Testis (tissue), 3 donors: ENCODE data around the gene IFT27. TPM values are rescaled to one million over a fixed set of nuclear protein-coding genes. Genes with fewer than 3 reads are reported as not detected.

Source experiments
- DNase-seq: peaks from one replicate; pipeline ENCODE4 v3.0.0-alpha.2; 2019
- H3K27ac ChIP-seq, 2 donors: fragments of 200-600 bp; sonication (generic); one replicate each; pipeline ENCODE4 v1.5.1; 2019
- H3K27me3 ChIP-seq: fragments of 200-600 bp; sonication (generic); one replicate; pipeline ENCODE4 v1.5.1; 2019
- H3K36me3 ChIP-seq: fragments of 200-600 bp; sonication (generic); one replicate; pipeline ENCODE4 v1.5.1; 2017; ENCODE audit warnings: low read depth; ENCODE audit errors: missing control alignments
- H3K4me1 ChIP-seq: fragments of 200-600 bp; sonication (generic); one replicate; pipeline ENCODE4 v1.5.1; 2019
- H3K4me3 ChIP-seq, 2 donors: fragments of 200-600 bp; sonication (generic); one replicate each; pipeline ENCODE4 v1.5.1; 2017 to 2019
- H3K9me3 ChIP-seq: fragments of 200-600 bp; sonication (generic); one replicate; pipeline ENCODE4 v1.5.1; 2017
- POLR2A ChIP-seq: fragments of 450-650 bp; IDR thresholded peaks from one replicate; pipeline ENCODE4 v1.6.1; 2017; ENCODE audit warnings: antibody characterized with exemption, mild to moderate bottlenecking, moderate library complexity
- WGBS, 2 donors: methylation state at CpG; one replicate each; pipeline ENCODE4 v1.1.5; 2018; 5-methylcytosine and 5-hydroxymethylcytosine counted together
- intact Hi-C: fragments of 100-400 bp; cut with DNase I; formaldehyde crosslinking; loops from one replicate; pipeline ENCODE4 v1.15.1; 2023; ENCODE audit warnings: low total_unique reads
- polyA plus RNA-seq: library from polyadenylated mRNA; stranded (reverse); fragments of 350-450 nt; fragmentation: Illumina TruSeq; extraction: RNeasy Lipid Tissue Mini Kit (QIAGEN cat#74804); gene quantifications from one replicate; pipeline ENCODE4 v1.2.3, GENCODE V29; 2014; ENCODE audit warnings: low read depth, low replicate concordance; ENCODE audit not compliant: insufficient read depth
- total RNA-seq, 2 donors: library from RNA; depleted of rRNA; stranded (reverse); fragments of >200 nt; gene quantifications; one replicate each; pipeline ENCODE4 v1.2.3, GENCODE V29; 2016
- TF ChIP-seq, protein P1 (sequence below), 3 experiments: fragments of 450-650 bp in 2 of 3; fragments of 200-600 bp in 1 of 3; sonication (generic) in 1 of 3; IDR thresholded peaks; one replicate each; pipeline ENCODE4 v1.5.1; 2016 to 2019; ENCODE audit warnings: antibody characterized with exemption in 3 of 3, mild to moderate bottlenecking in 2 of 3, moderate library complexity in 1 of 3

IFT27 gene
- total and polyA plus RNA-seq, 3 donors from 2014 or later = 28.2 to 56.3 (median 32.4) TPM

GRCh38 chr22:36736701-36737320 is 39.1 kb downstream of the IFT27 start:
- intact Hi-C loops = no loop called here
- TF ChIP-seq, protein P1, sequence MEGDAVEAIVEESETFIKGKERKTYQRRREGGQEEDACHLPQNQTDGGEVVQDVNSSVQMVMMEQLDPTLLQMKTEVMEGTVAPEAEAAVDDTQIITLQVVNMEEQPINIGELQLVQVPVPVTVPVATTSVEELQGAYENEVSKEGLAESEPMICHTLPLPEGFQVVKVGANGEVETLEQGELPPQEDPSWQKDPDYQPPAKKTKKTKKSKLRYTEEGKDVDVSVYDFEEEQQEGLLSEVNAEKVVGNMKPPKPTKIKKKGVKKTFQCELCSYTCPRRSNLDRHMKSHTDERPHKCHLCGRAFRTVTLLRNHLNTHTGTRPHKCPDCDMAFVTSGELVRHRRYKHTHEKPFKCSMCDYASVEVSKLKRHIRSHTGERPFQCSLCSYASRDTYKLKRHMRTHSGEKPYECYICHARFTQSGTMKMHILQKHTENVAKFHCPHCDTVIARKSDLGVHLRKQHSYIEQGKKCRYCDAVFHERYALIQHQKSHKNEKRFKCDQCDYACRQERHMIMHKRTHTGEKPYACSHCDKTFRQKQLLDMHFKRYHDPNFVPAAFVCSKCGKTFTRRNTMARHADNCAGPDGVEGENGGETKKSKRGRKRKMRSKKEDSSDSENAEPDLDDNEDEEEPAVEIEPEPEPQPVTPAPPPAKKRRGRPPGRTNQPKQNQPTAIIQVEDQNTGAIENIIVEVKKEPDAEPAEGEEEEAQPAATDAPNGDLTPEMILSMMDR (IDR thresholded peaks at IDR 0.05) = no peak
- TF ChIP-seq POLR2A = no peak
- Histone ChIP-seq H3K36me3 (no peaks in the 10 kb centered on the region), H3K9me3 (no peaks in the 10 kb centered on the region), H3K27ac (no peak overlapping the region), H3K27me3 (no peaks in the 10 kb centered on the region), H3K4me1 (no peaks in the 10 kb centered on the region), H3K4me3 (no peak overlapping the region)
- peak; percentile 9 for DNase-seq
- 68 to 74% methylated on average over 7 to 10 of the region's 10 CpGs for whole genome bisulfite sequencing, 2 donors

- Histone ChIP-seq H3K4me1 (no peaks in the 10 kb centered on the region), H3K36me3 (no peaks in the 10 kb centered on the region), H3K27me3 (no peaks in the 10 kb centered on the region), H3K27ac (no peak overlapping the region), H3K4me3 (no peak overlapping the region), H3K9me3 (no peaks in the 10 kb centered on the region)
- 56 to 71% methylated on average over 10 of the region's 10 CpGs for WGBS, 2 donors
- no peak for TF ChIP-seq POLR2A
- TF ChIP-seq, protein P1 (IDR thresholded peaks at IDR 0.05) = no peak
- DNase-seq = peak; percentile 34
- intact Hi-C loops = no loop called here
Measured at GRCh38 chr22:36734171-36735058, 41.5 kb downstream of the IFT27 start.

- 61 to 71% methylated on average over 3 of the region's 3 CpGs for WGBS, 2 donors
- Histone ChIP-seq H3K36me3 (no peaks in the 10 kb centered on the region), H3K27ac (no peak overlapping the region), H3K4me1 (no peaks in the 10 kb centered on the region), H3K9me3 (no peaks in the 10 kb centered on the region), H3K4me3 (no peak overlapping the region), H3K27me3 (no peaks in the 10 kb centered on the region)
- TF ChIP-seq, protein P1 (IDR thresholded peaks at IDR 0.05) = no peak
- no peak for TF ChIP-seq POLR2A
- no peak for DNase-seq
- intact Hi-C loops = no loop called here
Measured at GRCh38 chr22:36733271-36733670, 42.6 kb downstream of the IFT27 start.

- H3K4me3 ChIP-seq = no peak overlapping the region
- 67 to 83% methylated on average over 1 of the region's 1 CpG for WGBS, 2 donors
- TF ChIP-seq POLR2A = no peak
- TF ChIP-seq, protein P1 (IDR thresholded peaks at IDR 0.05) = no peak
- intact Hi-C loops = no loop called here
- H3K4me1 ChIP-seq = no peaks in the 10 kb centered on the region
- H3K27ac ChIP-seq = no peak overlapping the region
- no peaks in the 10 kb centered on the region for H3K9me3 ChIP-seq
- no peaks in the 10 kb centered on the region for H3K27me3 ChIP-seq
- DNase-seq = peak; percentile 3
- no peaks in the 10 kb centered on the region for H3K36me3 ChIP-seq
Measured at GRCh38 chr22:36732609-36733008, 43.3 kb downstream of the IFT27 start.
